Spleen (tissue), 11 donors: ENCODE data around the gene ZSWIM7. TPM values are rescaled to one million over a fixed set of nuclear protein-coding genes. Genes with fewer than 3 reads are reported as not detected.

Experiments used
- DNase-seq: peaks from one replicate; pipeline ENCODE4 v3.0.0-alpha.2; 2020
- H3K27ac ChIP-seq, 8 donors: fragments of 200-600 bp; sonication (generic) in 7 of 8; 1 replicate in 4 of 8; 2 replicates in 4 of 8; pipeline versions ENCODE4 v1.5.0 to v1.8.0; 2016 to 2021; ENCODE audit warnings: inconsistent platforms in 4 of 8, mild to moderate bottlenecking in 4 of 8, moderate library complexity in 1 of 8
- H3K27me3 ChIP-seq, 7 donors: fragments of 200-600 bp; sonication (generic) in 6 of 7; replicated peaks in 1 of 7; 1 replicate in 4 of 7; 2 replicates in 3 of 7; pipeline versions ENCODE4 v1.5.0 to v1.8.0; 2016 to 2021; ENCODE audit warnings: inconsistent platforms in 3 of 7, mild to moderate bottlenecking in 1 of 7
- H3K36me3 ChIP-seq, 6 donors: fragments of 200-600 bp; sonication (generic) in 5 of 6; 1 replicate in 4 of 6; 2 replicates in 2 of 6; pipeline versions ENCODE4 v1.5.0 to v1.8.0; 2016 to 2021; ENCODE audit warnings: inconsistent platforms in 2 of 6
- H3K4me1 ChIP-seq, 6 donors: fragments of 200-600 bp; sonication (generic) in 5 of 6; 1 replicate in 3 of 6; 2 replicates in 3 of 6; pipeline versions ENCODE4 v1.5.0 to v1.8.0; 2016 to 2021; ENCODE audit warnings: inconsistent platforms in 3 of 6
- H3K4me3 ChIP-seq, 8 donors: fragments of 200-600 bp; sonication (generic) in 7 of 8; 1 replicate in 4 of 8; 2 replicates in 4 of 8; pipeline versions ENCODE4 v1.5.0 to v1.8.0; 2016 to 2021; ENCODE audit warnings: inconsistent platforms in 4 of 8, mild to moderate bottlenecking in 4 of 8, moderate library complexity in 2 of 8
- H3K9me3 ChIP-seq, 8 donors: fragments of 200-600 bp; sonication (generic) in 7 of 8; 1 replicate in 4 of 8; 2 replicates in 4 of 8; pipeline versions ENCODE4 v1.5.0 to v1.8.0; 2016 to 2021; ENCODE audit warnings: inconsistent platforms in 4 of 8
- CTCF ChIP-seq, 11 experiments: fragments of 200-600 bp in 7 of 11; fragments of 450-650 bp in 4 of 11; sonication (generic) in 4 of 11; IDR thresholded peaks in 8 of 11; conservative IDR thresholded peaks in 3 of 11; 1 replicate in 7 of 11; 2 replicates in 4 of 11; pipeline versions ENCODE4 v1.4.0 to v1.8.0; 2016 to 2021; ENCODE audit warnings: antibody characterized with exemption in 11 of 11, inconsistent platforms in 4 of 11, mild to moderate bottlenecking in 1 of 11
- POLR2A ChIP-seq, 3 donors: fragments of 450-650 bp; IDR thresholded peaks; one replicate each; pipeline ENCODE4 v1.5.1; 2017; ENCODE audit warnings: antibody characterized with exemption in 3 of 3, mild to moderate bottlenecking in 1 of 3
- POLR2AphosphoS5 ChIP-seq, 3 donors: sonication (generic); formaldehyde crosslinking; IDR thresholded peaks; one replicate each; pipeline ENCODE4 v1.5.1; 2017; ENCODE audit warnings: antibody characterized with exemption in 3 of 3
- WGBS, 5 donors: extraction: QIAGEN DNeasy Blood & Tissue Kit in 3 of 5; methylation state at CpG; one replicate each; pipeline versions ENCODE4 v1.1.5 to v1.1.7; 2013 to 2018; 5-methylcytosine and 5-hydroxymethylcytosine counted together
- intact Hi-C: fragments of 100-400 bp; cut with DNase I; formaldehyde crosslinking; loops from one replicate; pipeline ENCODE4 v1.15.0; 2023; ENCODE audit warnings: low total_unique reads
- polyA plus RNA-seq, 3 donors: library from polyadenylated mRNA; stranded (reverse); fragments of 200-250 nt; gene quantifications; one replicate each; pipeline ENCODE4 v1.2.1, GENCODE V29; 2013
- total RNA-seq, 7 donors: library from RNA; depleted of rRNA in 3 of 7; stranded (reverse); fragments of >200 nt in 3 of 7; fragmentation: NEBNext Ultra II Directional in 4 of 7; extraction: Animal tissue kit (Norgen Biotek cat#: 25700) in 4 of 7; gene quantifications; one replicate each; pipeline versions ENCODE4 v1.1.0 to v1.2.1, GENCODE V29; 2016 to 2021
- donor health status: healthy with polysubstance abuse.
- donor health status: DM: no; HTN: no; CAD: no; lungs with moderate emphysema.
- donor health status: DM: no; HTN: no; CAD: no.
- donor health status: Bipolar disorder and iron deficiency.
- donor health status: healthy.
- donor health status: DM: no; HTN: no; CAD: no.
- donor health status: DM: yes; HTN: yes; CAD: no.

Gene ZSWIM7
- total and polyA plus RNA-seq, 10 donors: 13.4 to 47.6 (median 25.3) TPM

GRCh38 chr17:15935891-15936290, 63.6 kb downstream of the ZSWIM7 start:
- DNase-seq: no peak
- H3K27ac ChIP-seq: no peak overlapping the region
- 90 to 97% (median 95%) methylated on average over 7 of the region's 7 CpGs for WGBS, 5 donors

GRCh38 chr17:15934866-15935265, 64.6 kb downstream of the ZSWIM7 start:
- Histone ChIP-seq H3K36me3 (no peaks in the 10 kb centered on the region), H3K4me1 (no peaks in the 10 kb centered on the region), H3K27ac (no peak overlapping the region), H3K27me3 (peaks cover 0 to 2% (median 0%) of the 10 kb centered on the region in 7 donors), H3K9me3 (no peaks in the 10 kb centered on the region), H3K4me3 (no peak overlapping the region)
- WGBS, 5 donors: 95 to 100% (median 97%) methylated on average over 5 of the region's 5 CpGs
- DNase-seq: no peak
- intact Hi-C loops: no loop called here
- TF ChIP-seq POLR2A (IDR thresholded peaks at IDR 0.05) (no peak), CTCF (IDR thresholded peaks at IDR 0.05 in 8 of 11, conservative IDR thresholded peaks at IDR 0.05 in 3 of 11) (no peak), POLR2AphosphoS5 (IDR thresholded peaks at IDR 0.05) (no peak)

More at GRCh38 chr17:15935891-15936290, 63.6 kb downstream of the ZSWIM7 start:
- Histone ChIP-seq H3K27me3 (no peaks in the 10 kb centered on the region), H3K9me3 (no peaks in the 10 kb centered on the region), H3K4me1 (no peaks in the 10 kb centered on the region), H3K36me3 (no peaks in the 10 kb centered on the region), H3K4me3 (no peak overlapping the region)
- intact Hi-C loops: no loop called here
- TF ChIP-seq POLR2AphosphoS5 (IDR thresholded peaks at IDR 0.05) (no peak), POLR2A (IDR thresholded peaks at IDR 0.05) (no peak), CTCF (IDR thresholded peaks at IDR 0.05 in 8 of 11, conservative IDR thresholded peaks at IDR 0.05 in 3 of 11) (no peak)

- intact Hi-C loops: no loop called here
- H3K27me3 ChIP-seq: peaks cover 0 to 11% (median 0%) of the 10 kb centered on the region in 7 donors
- no peaks in the 10 kb centered on the region for H3K36me3 ChIP-seq
- TF ChIP-seq POLR2AphosphoS5 (IDR thresholded peaks at IDR 0.05): no peak
- TF ChIP-seq POLR2A (IDR thresholded peaks at IDR 0.05): no peak
- no peak for TF ChIP-seq CTCF (IDR thresholded peaks at IDR 0.05 in 8 of 11, conservative IDR thresholded peaks at IDR 0.05 in 3 of 11)
- H3K4me1 ChIP-seq: peaks cover 0 to 17% (median 6%) of the 10 kb centered on the region in 6 donors
- peak; percentile 1 for DNase-seq
- no peaks in the 10 kb centered on the region for H3K9me3 ChIP-seq
- no peak overlapping the region for H3K4me3 ChIP-seq
- no peak overlapping the region for H3K27ac ChIP-seq
Observed at GRCh38 chr17:15931394-15931793, 68.1 kb downstream of the ZSWIM7 start.

- DNase-seq: no peak
- Histone ChIP-seq H3K4me3 (no peak overlapping the region), H3K9me3 (no peaks in the 10 kb centered on the region), H3K36me3 (no peaks in the 10 kb centered on the region), H3K4me1 (peaks cover 0 to 17% (median 6%) of the 10 kb centered on the region in 6 donors), H3K27me3 (peaks cover 0 to 18% (median 0%) of the 10 kb centered on the region in 7 donors), H3K27ac (no peak overlapping the region)
- intact Hi-C loops: no loop called here
- TF ChIP-seq CTCF (IDR thresholded peaks at IDR 0.05 in 8 of 11, conservative IDR thresholded peaks at IDR 0.05 in 3 of 11) (no peak), POLR2AphosphoS5 (IDR thresholded peaks at IDR 0.05) (no peak), POLR2A (IDR thresholded peaks at IDR 0.05) (no peak)
- 68 to 86% (median 82%) methylated on average over 6 of the region's 6 CpGs for WGBS, 5 donors
Observed at GRCh38 chr17:15930426-15930825, 69.1 kb downstream of the ZSWIM7 start.
